HUES6 (cell line): Measurements from ENCODE around the gene WWOX.

Source experiments
- H3K27ac ChIP-seq: 2 replicates; pipeline ENCODE4 v1.7.0; 2013; ENCODE audit warnings: low read depth, mild to moderate bottlenecking, low read length, inconsistent platforms
- H3K27me3 ChIP-seq: 2 replicates; pipeline ENCODE4 v1.6.1; 2013; ENCODE audit warnings: low read length; ENCODE audit not compliant: control insufficient read depth, insufficient read depth
- H3K36me3 ChIP-seq: 2 replicates; pipeline ENCODE4 v1.6.1; 2013; ENCODE audit warnings: low read length; ENCODE audit not compliant: control insufficient read depth, insufficient read depth
- H3K4me1 ChIP-seq: 2 replicates; pipeline ENCODE4 v1.6.1; 2013; ENCODE audit warnings: low read length; ENCODE audit not compliant: control insufficient read depth, insufficient read depth
- H3K4me3 ChIP-seq: 2 replicates; pipeline ENCODE4 v1.5.1; 2013; ENCODE audit warnings: low read depth, low read length
- H3K9ac ChIP-seq: one replicate; pipeline ENCODE4 v1.6.1; 2013; ENCODE audit warnings: mild to moderate bottlenecking, low read length
- H3K9me3 ChIP-seq: 2 replicates; pipeline ENCODE4 v1.6.1; 2013; ENCODE audit warnings: low read depth, low read length; ENCODE audit not compliant: control insufficient read depth, insufficient read depth

WWOX gene

GRCh38 chr16:79092846-79093245 lies 993.4 kb downstream of the WWOX start:
- Histone ChIP-seq H3K4me3 (no peak overlapping the region), H3K4me1 (peaks cover 17% of the 10 kb centered on the region), H3K9ac (no peak overlapping the region), H3K36me3 (no peaks in the 10 kb centered on the region), H3K9me3 (no peaks in the 10 kb centered on the region), H3K27ac (no peak overlapping the region), H3K27me3 (no peaks in the 10 kb centered on the region)

- no peaks in the 10 kb centered on the region for H3K36me3 ChIP-seq
- no peak overlapping the region for H3K4me3 ChIP-seq
- peaks cover 23% of the 10 kb centered on the region for H3K4me1 ChIP-seq
- no peak overlapping the region for H3K27ac ChIP-seq
- H3K9me3 ChIP-seq = no peaks in the 10 kb centered on the region
- no peak overlapping the region for H3K9ac ChIP-seq
- H3K27me3 ChIP-seq = no peaks in the 10 kb centered on the region
Measured at GRCh38 chr16:79093554-79093967, 994.1 kb downstream of the WWOX start.

GRCh38 chr16:79096246-79096645 lies 996.8 kb downstream of the WWOX start:
- Histone ChIP-seq H3K27me3 (no peaks in the 10 kb centered on the region), H3K9ac (no peak overlapping the region), H3K9me3 (no peaks in the 10 kb centered on the region), H3K4me1 (peaks cover 23% of the 10 kb centered on the region), H3K27ac (no peak overlapping the region), H3K36me3 (no peaks in the 10 kb centered on the region), H3K4me3 (no peak overlapping the region)

GRCh38 chr16:79097166-79097565 lies 997.7 kb downstream of the WWOX start:
- H3K36me3 ChIP-seq = no peaks in the 10 kb centered on the region

GRCh38 chr16:79097771-79098170 lies 998.3 kb downstream of the WWOX start:
- Histone ChIP-seq H3K9ac (no peak overlapping the region), H3K4me3 (no peak overlapping the region), H3K36me3 (no peaks in the 10 kb centered on the region), H3K27me3 (no peaks in the 10 kb centered on the region), H3K9me3 (no peaks in the 10 kb centered on the region), H3K27ac (no peak overlapping the region), H3K4me1 (peaks cover 23% of the 10 kb centered on the region)

More at GRCh38 chr16:79097166-79097565, 997.7 kb downstream of the WWOX start:
- Histone ChIP-seq H3K9me3 (no peaks in the 10 kb centered on the region), H3K27me3 (no peaks in the 10 kb centered on the region), H3K4me3 (no peak overlapping the region), H3K9ac (no peak overlapping the region), H3K27ac (no peak overlapping the region), H3K4me1 (peaks cover 23% of the 10 kb centered on the region)

DNA sequence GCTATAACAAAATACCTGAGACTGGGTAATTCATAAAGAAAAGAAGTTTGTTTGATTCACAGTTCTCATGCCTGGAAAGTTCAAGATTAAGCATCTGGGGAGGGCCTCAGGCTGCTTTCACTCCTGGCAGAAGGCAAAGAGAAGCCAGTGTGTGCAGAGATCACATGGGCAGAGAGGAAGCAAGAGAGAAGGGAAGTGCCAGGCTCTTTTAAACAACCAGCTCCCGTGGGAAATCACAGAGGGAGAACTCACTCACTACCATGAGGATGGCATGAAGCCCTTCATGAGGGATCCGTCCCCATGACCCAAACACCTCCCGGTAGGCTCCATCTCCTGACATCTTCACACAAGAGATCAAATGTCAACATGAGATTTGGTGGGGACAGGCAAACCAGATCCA lies 999.5 kb downstream of the WWOX start:
- Histone ChIP-seq H3K27ac (no peak overlapping the region), H3K9ac (no peak overlapping the region), H3K4me3 (no peak overlapping the region), H3K9me3 (no peaks in the 10 kb centered on the region), H3K4me1 (peaks cover 23% of the 10 kb centered on the region), H3K36me3 (no peaks in the 10 kb centered on the region), H3K27me3 (no peaks in the 10 kb centered on the region)

DNA sequence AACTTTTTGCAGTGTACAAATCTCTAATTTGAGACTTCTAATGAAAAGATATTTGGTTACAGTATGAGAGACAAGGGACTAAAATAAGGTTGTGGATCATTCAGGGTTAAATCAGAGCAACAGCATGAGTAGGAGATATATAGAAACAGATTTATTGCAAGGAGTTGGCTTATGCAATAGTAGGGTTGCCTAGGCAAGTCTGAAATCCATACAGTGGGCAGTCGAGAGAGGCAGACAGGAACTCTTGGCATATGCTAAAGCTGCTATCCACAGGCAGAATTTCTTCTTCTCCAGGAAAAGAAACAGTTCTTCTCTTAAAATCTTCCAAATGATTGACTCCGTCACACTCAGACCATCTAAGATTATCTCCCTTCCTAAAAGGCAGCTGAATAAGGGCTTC lies 1000.3 kb downstream of the WWOX start:
- H3K4me3 ChIP-seq = no peak overlapping the region
- H3K4me1 ChIP-seq = peaks cover 29% of the 10 kb centered on the region
- no peak overlapping the region for H3K9ac ChIP-seq
- H3K27me3 ChIP-seq = no peaks in the 10 kb centered on the region
- no peaks in the 10 kb centered on the region for H3K9me3 ChIP-seq
- no peaks in the 10 kb centered on the region for H3K36me3 ChIP-seq
- no peak overlapping the region for H3K27ac ChIP-seq

- Histone ChIP-seq H3K4me3 (no peak overlapping the region), H3K4me1 (peaks cover 31% of the 10 kb centered on the region), H3K27me3 (no peaks in the 10 kb centered on the region), H3K9me3 (no peaks in the 10 kb centered on the region), H3K9ac (no peak overlapping the region), H3K36me3 (no peaks in the 10 kb centered on the region), H3K27ac (no peak overlapping the region)
Measured at GRCh38 chr16:79100447-79100846, 1001.0 kb downstream of the WWOX start.

GRCh38 chr16:79101491-79101890 lies 1002.0 kb downstream of the WWOX start:
- no peak overlapping the region for H3K9ac ChIP-seq
- H3K4me1 ChIP-seq = peaks cover 28% of the 10 kb centered on the region
- no peaks in the 10 kb centered on the region for H3K27me3 ChIP-seq

GRCh38 chr16:79104567-79104966 lies 1005.1 kb downstream of the WWOX start:
- Histone ChIP-seq H3K4me1 (peaks cover 10% of the 10 kb centered on the region; the same call in 1 of the 2 replicates), H3K36me3 (no peaks in the 10 kb centered on the region), H3K9ac (no peak overlapping the region)

More at GRCh38 chr16:79101491-79101890, 1002.0 kb downstream of the WWOX start:
- no peaks in the 10 kb centered on the region for H3K9me3 ChIP-seq
- H3K4me3 ChIP-seq = no peak overlapping the region
- no peaks in the 10 kb centered on the region for H3K36me3 ChIP-seq
- no peak overlapping the region for H3K27ac ChIP-seq

DNA sequence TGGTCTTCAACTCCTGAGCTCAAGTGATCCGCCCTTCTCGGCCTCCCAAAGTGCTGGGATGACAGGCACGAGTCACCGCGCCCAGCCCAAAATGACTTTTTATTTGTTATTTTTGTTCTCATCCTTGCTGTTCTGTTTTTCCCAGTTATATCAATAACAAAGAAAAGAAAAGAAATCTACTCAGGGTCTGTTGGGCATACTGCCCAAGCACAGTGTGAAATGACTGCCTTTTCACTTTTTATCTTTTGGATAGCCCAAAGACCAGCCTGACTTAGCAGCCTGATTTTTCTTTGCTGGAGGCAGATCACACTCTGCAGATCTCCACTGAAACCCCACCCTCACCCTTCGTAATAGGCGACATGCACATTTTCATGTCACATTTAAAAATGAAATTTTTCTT lies 1007.8 kb downstream of the WWOX start:
- Histone ChIP-seq H3K27ac (no peak overlapping the region), H3K27me3 (no peaks in the 10 kb centered on the region), H3K4me1 (peaks cover 10% of the 10 kb centered on the region; the same call in 1 of the 2 replicates)

More at GRCh38 chr16:79104567-79104966, 1005.1 kb downstream of the WWOX start:
- no peak overlapping the region for H3K27ac ChIP-seq
- no peak overlapping the region for H3K4me3 ChIP-seq
- H3K9me3 ChIP-seq = no peaks in the 10 kb centered on the region
- no peaks in the 10 kb centered on the region for H3K27me3 ChIP-seq

GRCh38 chr16:79109771-79110170 lies 1010.3 kb downstream of the WWOX start:
- Histone ChIP-seq H3K4me1 (0 out of 2 replicates have a peak, but pooled peaks cover 4% of the 10 kb centered on the region), H3K27ac (no peak overlapping the region), H3K9ac (no peak overlapping the region), H3K27me3 (no peaks in the 10 kb centered on the region), H3K4me3 (no peak overlapping the region), H3K9me3 (no peaks in the 10 kb centered on the region), H3K36me3 (no peaks in the 10 kb centered on the region)

More for the DNA sequence above, 1007.8 kb downstream of the WWOX start:
- Histone ChIP-seq H3K36me3 (no peaks in the 10 kb centered on the region), H3K9ac (no peak overlapping the region), H3K4me3 (no peak overlapping the region), H3K9me3 (no peaks in the 10 kb centered on the region)
